Transverse colon (tissue), 4 donors: Measurements from ENCODE around the gene RNU5B-1.

Source experiments
- CTCF ChIP-seq, 5 experiments: fragments of 200-600 bp in 3 of 5; fragments of 450-650 bp in 2 of 5; sonication (generic) in 3 of 5; IDR thresholded peaks; 1 replicate in 2 of 5; 2 replicates in 3 of 5; pipeline ENCODE4 v1.5.1; 2016 to 2017; ENCODE audit warnings: antibody characterized with exemption in 5 of 5, inconsistent platforms in 3 of 5, mild to moderate bottlenecking in 2 of 5, moderate library complexity in 1 of 5
- EP300 ChIP-seq: sonication (generic); formaldehyde crosslinking; IDR thresholded peaks from one replicate; pipeline ENCODE4 v1.6.1; 2017; ENCODE audit warnings: antibody characterized with exemption, low read depth
- POLR2AphosphoS5 ChIP-seq, 3 donors: sonication (generic); formaldehyde crosslinking; IDR thresholded peaks; one replicate each; pipeline ENCODE4 v1.6.1; 2016; ENCODE audit warnings: antibody characterized with exemption in 3 of 3

- no peak for TF ChIP-seq CTCF (IDR thresholded peaks at IDR 0.05)
- TF ChIP-seq POLR2AphosphoS5 (IDR thresholded peaks at IDR 0.05): no peak
- TF ChIP-seq EP300: no peak
Observed at GRCh38 chr15:65338823-65339222, 34.3 kb downstream of the RNU5B-1 start.
